Activated B cell treated with CpG ODN at 0.5 μM for 24 hours (primary cell): ENCODE results near the gene CFAP298. TPM values are rescaled to one million over a fixed set of nuclear protein-coding genes. Genes with fewer than 3 reads are reported as not detected.
"Not testable (repeated sequence)": the region's sequence is repeated elsewhere in the genome, so short reads cannot be mapped to it uniquely, and the experiment has no call there.

Source experiments
- ATAC-seq: fragments of 200-7000 bp; cut with Tn5 transposase; one replicate; pipeline ENCODE4 v1.10.0; 2021; ENCODE audit warnings: low read depth, mild to moderate bottlenecking, moderate library complexity
- CTCF ChIA-PET: fragments of 350-600 bp; sonication (Branson Sonifier 250); formaldehyde crosslinking; loops from one replicate; lab custom pipeline; 2021; ENCODE audit warnings: antibody characterized with exemption; lab: Charles Lee
- POLR2A ChIA-PET: fragments of 350-600 bp; sonication (Branson Sonifier 250); formaldehyde crosslinking; loops from one replicate; lab custom pipeline; 2021; ENCODE audit warnings: antibody characterized with exemption; lab: Charles Lee
- DNase-seq: peaks from one replicate; pipeline ENCODE4 v3.0.0; 2022
- H3K27ac Mint-ChIP-seq: one replicate; pipeline ENCODE4 v1.8.0; 2020; ENCODE audit warnings: mixed read lengths
- H3K27me3 Mint-ChIP-seq: one replicate; pipeline ENCODE4 v1.8.0; 2021; ENCODE audit warnings: mixed read lengths
- H3K36me3 Mint-ChIP-seq: one replicate; pipeline ENCODE4 v1.8.0; 2021; ENCODE audit warnings: low read depth, mixed read lengths
- H3K4me1 Mint-ChIP-seq: one replicate; pipeline ENCODE4 v1.8.0; 2021; ENCODE audit warnings: mixed read lengths
- H3K4me3 Mint-ChIP-seq: one replicate; pipeline ENCODE4 v1.8.0; 2020; ENCODE audit warnings: mild to moderate bottlenecking, mixed read lengths
- H3K9me3 Mint-ChIP-seq: one replicate; pipeline ENCODE4 v1.8.0; 2020; ENCODE audit warnings: mixed read lengths
- intact Hi-C: fragments of 100-400 bp; cut with micrococcal nuclease; formaldehyde crosslinking; loops from one replicate; pipeline ENCODE4 v1.15.1; 2024
- total RNA-seq: library from RNA; stranded (reverse); gene quantifications from 2 replicates; pipeline ENCODE4 v1.2.3, GENCODE V29; 2022
- TF ChIP-seq, protein P1 (sequence below): fragments of 200-600 bp; IDR thresholded peaks from one replicate; pipeline ENCODE4 v1.8.0; 2022; ENCODE audit warnings: antibody characterized with exemption, mild to moderate bottlenecking

Gene CFAP298
- total RNA-seq, 1 donor from 2014 or later: 37.3 TPM

GRCh38 chr21:32612999-32613337 lies 791 bp upstream of the CFAP298 start:
- Mint-ChIP-seq H3K27me3 (no peaks in the 10 kb centered on the region), H3K36me3 (peaks cover 23% of the 10 kb centered on the region), H3K9me3 (no peaks in the 10 kb centered on the region), H3K4me3 (peak overlapping the region; percentile 97), H3K27ac (peak overlapping the region; percentile 96), H3K4me1 (peaks cover 12% of the 10 kb centered on the region)
- TF ChIP-seq, protein P1, sequence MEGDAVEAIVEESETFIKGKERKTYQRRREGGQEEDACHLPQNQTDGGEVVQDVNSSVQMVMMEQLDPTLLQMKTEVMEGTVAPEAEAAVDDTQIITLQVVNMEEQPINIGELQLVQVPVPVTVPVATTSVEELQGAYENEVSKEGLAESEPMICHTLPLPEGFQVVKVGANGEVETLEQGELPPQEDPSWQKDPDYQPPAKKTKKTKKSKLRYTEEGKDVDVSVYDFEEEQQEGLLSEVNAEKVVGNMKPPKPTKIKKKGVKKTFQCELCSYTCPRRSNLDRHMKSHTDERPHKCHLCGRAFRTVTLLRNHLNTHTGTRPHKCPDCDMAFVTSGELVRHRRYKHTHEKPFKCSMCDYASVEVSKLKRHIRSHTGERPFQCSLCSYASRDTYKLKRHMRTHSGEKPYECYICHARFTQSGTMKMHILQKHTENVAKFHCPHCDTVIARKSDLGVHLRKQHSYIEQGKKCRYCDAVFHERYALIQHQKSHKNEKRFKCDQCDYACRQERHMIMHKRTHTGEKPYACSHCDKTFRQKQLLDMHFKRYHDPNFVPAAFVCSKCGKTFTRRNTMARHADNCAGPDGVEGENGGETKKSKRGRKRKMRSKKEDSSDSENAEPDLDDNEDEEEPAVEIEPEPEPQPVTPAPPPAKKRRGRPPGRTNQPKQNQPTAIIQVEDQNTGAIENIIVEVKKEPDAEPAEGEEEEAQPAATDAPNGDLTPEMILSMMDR: no peak
- ChIA-PET POLR2A (interaction anchor here (1.1 to 2.3 kb wide), 6 partner anchors 114 to 882 kb away, joined by 3 to 14 read pairs (median 6); partner anchors contain the start of genes PAXBP1, SYNJ1, TMEM50B and URB1), CTCF (interaction anchor here (0.5 to 2.0 kb wide), 3 partner anchors 13 to 1327 kb away, joined by 3 to 10 read pairs (median 3); partner anchors contain the start of gene PAXBP1)
- DNase-seq: no peak
- no peak for ATAC-seq
- intact Hi-C loops: loop anchor here (1.0 to 5.0 kb wide), 11 partner anchors 115 to 1029 kb away; partner anchors contain the start of genes GART, ITSN1, MIS18A and PAXBP1

- H3K36me3 Mint-ChIP-seq: peaks cover 36% of the 10 kb centered on the region
- POLR2A ChIA-PET: interaction anchor here (1.6 to 2.3 kb wide), 4 partner anchors 116 to 880 kb away, joined by 4 to 14 read pairs (median 6); partner anchors contain the start of genes PAXBP1, SYNJ1 and URB1
- CTCF ChIA-PET: interaction anchor here (2.0 kb wide), 1 partner anchor 11 kb away, joined by 10 read pairs; no protein-coding TSS in a partner anchor
These were observed 643 bp downstream of the CFAP298 start for GRCh38 chr21:32611471-32611997.

GRCh38 chr21:32610940-32611339 lies 1.2 kb downstream of the CFAP298 start:
- Mint-ChIP-seq H3K36me3 (peaks cover 42% of the 10 kb centered on the region), H3K4me1 (peaks cover 12% of the 10 kb centered on the region)
- H3K27ac Mint-ChIP-seq, H3K9me3 Mint-ChIP-seq, H3K4me3 Mint-ChIP-seq, H3K27me3 Mint-ChIP-seq, DNase-seq, ATAC-seq: not testable (repeated sequence)
- intact Hi-C loops: loop anchor here (1.0 to 5.0 kb wide), 4 partner anchors 101 to 879 kb away; partner anchors contain the start of gene SCAF4
- ChIA-PET CTCF (interaction anchor here (2.0 kb wide), 1 partner anchor 11 kb away, joined by 10 read pairs; no protein-coding TSS in a partner anchor), POLR2A (interaction anchor here (1.9 to 2.3 kb wide), 2 partner anchors 161 to 218 kb away, joined by 7 to 14 read pairs; partner anchors contain the start of genes PAXBP1 and URB1)

More at GRCh38 chr21:32611471-32611997, 643 bp downstream of the CFAP298 start:
- Mint-ChIP-seq H3K27ac (peak overlapping the region; percentile 96), H3K4me3 (peak overlapping the region; percentile 97), H3K9me3 (no peaks in the 10 kb centered on the region), H3K27me3 (no peaks in the 10 kb centered on the region), H3K4me1 (peaks cover 12% of the 10 kb centered on the region)
- DNase-seq (peak; percentile 22), ATAC-seq (peak; percentile 13)
- TF ChIP-seq, protein P1: no peak
- intact Hi-C loops: loop anchor here (1.0 to 5.0 kb wide), 4 partner anchors 101 to 879 kb away; partner anchors contain the start of gene SCAF4

DNA sequence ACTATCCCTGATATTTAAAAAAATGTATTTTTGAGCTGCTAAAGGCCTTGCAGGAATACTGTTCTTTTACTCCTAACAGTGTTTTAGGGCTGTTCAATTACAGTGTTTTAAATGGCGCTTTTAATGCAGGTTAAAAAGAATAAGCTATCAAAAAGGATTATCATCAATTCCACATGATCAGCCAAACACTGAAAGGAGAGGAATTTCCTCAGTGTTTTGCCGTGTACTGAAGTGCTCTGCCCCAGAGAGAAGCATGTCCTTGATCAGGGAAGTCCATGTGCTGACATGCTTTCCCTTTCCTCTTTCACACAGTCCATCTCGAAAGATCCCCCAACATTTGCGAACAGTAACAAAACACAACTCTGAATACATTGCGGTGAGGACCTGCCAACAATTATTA lies 3.3 kb downstream of the CFAP298 start:
- no peak for ATAC-seq
- H3K4me1 Mint-ChIP-seq: peaks cover 12% of the 10 kb centered on the region
- POLR2A ChIA-PET: interaction anchor here (0.8 kb wide), 1 partner anchor 216 kb away, joined by 16 read pairs; the partner anchor contains the start of gene URB1
- DNase-seq: no peak
- H3K9me3 Mint-ChIP-seq: no peaks in the 10 kb centered on the region
- H3K4me3 Mint-ChIP-seq: no peak overlapping the region
- intact Hi-C loops: no loop called here
- no peaks in the 10 kb centered on the region for H3K27me3 Mint-ChIP-seq
- no peak overlapping the region for H3K27ac Mint-ChIP-seq
- TF ChIP-seq, protein P1: no peak
- CTCF ChIA-PET: no interaction called here
- H3K36me3 Mint-ChIP-seq: peaks cover 62% of the 10 kb centered on the region

- ATAC-seq (no peak), DNase-seq (no peak)
- POLR2A ChIA-PET: no interaction called here
- Mint-ChIP-seq H3K36me3 (peaks cover 77% of the 10 kb centered on the region), H3K27ac (no peak overlapping the region), H3K4me1 (no peaks in the 10 kb centered on the region), H3K4me3 (no peak overlapping the region), H3K9me3 (no peaks in the 10 kb centered on the region), H3K27me3 (no peaks in the 10 kb centered on the region)
- CTCF ChIA-PET: interaction anchor here (0.6 kb wide), 1 partner anchor 892 kb away, joined by 3 read pairs; no protein-coding TSS in a partner anchor
- TF ChIP-seq, protein P1: no peak
- intact Hi-C loops: no loop called here
These were observed 6.7 kb downstream of the CFAP298 start for GRCh38 chr21:32605469-32605868.
